B cell (primary cell): ENCODE measurements around the gene VPS37C. TPM values are rescaled to one million over a fixed set of nuclear protein-coding genes. Genes with fewer than 3 reads are reported as not detected.

ENCODE experiments used
- ATAC-seq: fragments of 200-7000 bp; cut with Tn5 transposase; one replicate; pipeline ENCODE4 v1.10.0; 2021; ENCODE audit warnings: low read depth, mild to moderate bottlenecking, moderate number of reproducible peaks, moderate library complexity
- CTCF ChIA-PET: fragments of 350-600 bp; sonication (Branson Sonifier 250); formaldehyde crosslinking; loops from one replicate; lab custom pipeline; 2021; ENCODE audit warnings: antibody characterized with exemption, inconsistent platforms; lab: Charles Lee
- POLR2A ChIA-PET: fragments of 350-600 bp; sonication (Branson Sonifier 250); formaldehyde crosslinking; loops from one replicate; lab custom pipeline; 2021; ENCODE audit warnings: antibody characterized with exemption; lab: Charles Lee
- DNase-seq: peaks from one replicate; pipeline ENCODE4 v3.0.0; 2013
- H2AFZ ChIP-seq: 2 replicates; pipeline ENCODE4 v1.6.1; 2012; ENCODE audit warnings: mild to moderate bottlenecking, low read depth, low read length; ENCODE audit not compliant: insufficient read depth, poor library complexity, severe bottlenecking
- H3K27ac ChIP-seq, 2 donors: 1 replicate in 1 of 2; 2 replicates in 1 of 2; pipeline ENCODE4 v1.5.1; 2012 to 2013; ENCODE audit warnings: low read length in 2 of 2, mild to moderate bottlenecking in 2 of 2, moderate library complexity in 1 of 2
- H3K27me3 ChIP-seq, 4 experiments: fragments of 200-600 bp in 1 of 4; sonication (generic) in 1 of 4; replicated peaks in 1 of 4; 1 replicate in 2 of 4; 2 replicates in 2 of 4; pipeline versions ENCODE4 v1.6.1 to v1.7.0; 2013 to 2016; ENCODE audit warnings: low read length in 3 of 4, mild to moderate bottlenecking in 2 of 4, mixed read lengths in 1 of 4, moderate library complexity in 1 of 4; ENCODE audit not compliant: insufficient read depth in 4 of 4, control insufficient read depth in 3 of 4; ENCODE audit errors: control extremely low read depth in 1 of 4
- H3K36me3 ChIP-seq, 2 experiments: replicated peaks in 1 of 2; 1 replicate in 1 of 2; 2 replicates in 1 of 2; pipeline versions ENCODE4 v1.6.1 to v1.7.1; 2013; ENCODE audit warnings: low read length in 1 of 2; ENCODE audit not compliant: insufficient read depth in 2 of 2, control insufficient read depth in 1 of 2; ENCODE audit errors: control extremely low read depth in 1 of 2, extremely low read depth in 1 of 2
- H3K4me1 ChIP-seq, 2 donors: fragments of 200-600 bp in 1 of 2; sonication (generic) in 1 of 2; 1 replicate in 1 of 2; 2 replicates in 1 of 2; pipeline versions ENCODE4 v1.5.1 to v1.6.1; 2013 to 2017; ENCODE audit warnings: low read length in 2 of 2; ENCODE audit not compliant: control insufficient read depth in 2 of 2, insufficient read depth in 2 of 2
- H3K4me2 ChIP-seq: replicated peaks from 2 replicates; pipeline ENCODE3; 2012; ENCODE audit warnings: mild to moderate bottlenecking, low read depth, low read length; ENCODE audit not compliant: poor library complexity, severe bottlenecking
- H3K4me3 ChIP-seq, 5 experiments: fragments of 200-600 bp in 1 of 5; sonication (generic) in 1 of 5; 1 replicate in 3 of 5; 2 replicates in 2 of 5; pipeline versions ENCODE4 v1.5.1 to v1.7.0; 2011 to 2016; ENCODE audit warnings: low read length in 4 of 5, mild to moderate bottlenecking in 4 of 5, low read depth in 2 of 5, control low read depth in 1 of 5, moderate library complexity in 1 of 5; ENCODE audit not compliant: insufficient read depth in 1 of 5; ENCODE audit errors: control extremely low read depth in 1 of 5, extremely low read depth in 1 of 5
- H3K79me2 ChIP-seq: fragments of 200-600 bp; sonication (generic); one replicate; pipeline ENCODE4 v1.6.0; 2016; ENCODE audit warnings: low read length; ENCODE audit not compliant: control insufficient read depth, insufficient read depth
- H3K9ac ChIP-seq: fragments of 200-600 bp; sonication (generic); 2 replicates; pipeline ENCODE4 v1.6.1; 2017; ENCODE audit warnings: mild to moderate bottlenecking, low read length, moderate library complexity
- H3K9me3 ChIP-seq, 3 donors: one replicate each; pipeline versions ENCODE4 v1.6.1 to v1.7.1; 2013; ENCODE audit warnings: low read length in 2 of 3; ENCODE audit not compliant: control insufficient read depth in 2 of 3, insufficient read depth in 1 of 3; ENCODE audit errors: control extremely low read depth in 1 of 3
- H4K20me1 ChIP-seq: 2 replicates; pipeline ENCODE4 v1.6.0; 2012; ENCODE audit warnings: mild to moderate bottlenecking, low read length; ENCODE audit not compliant: insufficient read depth, control insufficient read depth, poor library complexity, severe bottlenecking
- H3K27ac Mint-ChIP-seq: one replicate; pipeline ENCODE4 v1.8.0; 2021; ENCODE audit warnings: mixed read lengths
- H3K27me3 Mint-ChIP-seq: one replicate; pipeline ENCODE4 v1.8.0; 2021; ENCODE audit warnings: mixed read lengths
- H3K4me1 Mint-ChIP-seq: one replicate; pipeline ENCODE4 v1.8.0; 2021; ENCODE audit warnings: mixed read lengths
- H3K4me3 Mint-ChIP-seq: one replicate; pipeline ENCODE4 v1.8.0; 2021; ENCODE audit warnings: mixed read lengths
- H3K9me3 Mint-ChIP-seq: one replicate; pipeline ENCODE4 v1.8.0; 2022; ENCODE audit warnings: mixed read lengths; ENCODE audit not compliant: insufficient read depth
- CTCF ChIP-seq: fragments of 200-600 bp; IDR thresholded peaks from one replicate; pipeline ENCODE4 v1.8.0; 2022; ENCODE audit warnings: antibody characterized with exemption, mild to moderate bottlenecking
- EZH2 ChIP-seq: IDR thresholded peaks from 2 replicates; pipeline ENCODE4 v1.6.1; 2012; ENCODE audit warnings: borderline replicate concordance, low read depth, mild to moderate bottlenecking, moderate library complexity, low read length; ENCODE audit not compliant: insufficient read depth, poor library complexity, severe bottlenecking
- WGBS: methylation state at CpG from one replicate; pipeline ENCODE4 v1.1.5; 2013; ENCODE audit warnings: missing lambda C conversion rate; ENCODE audit not compliant: insufficient coverage; 5-methylcytosine and 5-hydroxymethylcytosine counted together
- intact Hi-C: fragments of 100-400 bp; cut with micrococcal nuclease; formaldehyde crosslinking; loops from one replicate; pipeline ENCODE4 v1.10.0; 2022
- polyA plus RNA-seq: library from polyadenylated mRNA; depleted of rRNA; stranded (reverse); fragments of >200 nt; gene quantifications from 2 replicates; pipeline ENCODE4 v1.2.3, GENCODE V29; 2012
- total RNA-seq, 2 donors: library from RNA; stranded (reverse); fragments of 120-200 nt in 1 of 2; gene quantifications; 1 replicate in 1 of 2; 2 replicates in 1 of 2; pipeline versions ENCODE4 v1.2.3 to v1.2.4, GENCODE V29; 2013 to 2022

Gene VPS37C
- total and polyA plus RNA-seq, 2 donors (not counting 1 experiment from before 2014, with no cell fraction given): 6.4 to 20.1 TPM

DNA sequence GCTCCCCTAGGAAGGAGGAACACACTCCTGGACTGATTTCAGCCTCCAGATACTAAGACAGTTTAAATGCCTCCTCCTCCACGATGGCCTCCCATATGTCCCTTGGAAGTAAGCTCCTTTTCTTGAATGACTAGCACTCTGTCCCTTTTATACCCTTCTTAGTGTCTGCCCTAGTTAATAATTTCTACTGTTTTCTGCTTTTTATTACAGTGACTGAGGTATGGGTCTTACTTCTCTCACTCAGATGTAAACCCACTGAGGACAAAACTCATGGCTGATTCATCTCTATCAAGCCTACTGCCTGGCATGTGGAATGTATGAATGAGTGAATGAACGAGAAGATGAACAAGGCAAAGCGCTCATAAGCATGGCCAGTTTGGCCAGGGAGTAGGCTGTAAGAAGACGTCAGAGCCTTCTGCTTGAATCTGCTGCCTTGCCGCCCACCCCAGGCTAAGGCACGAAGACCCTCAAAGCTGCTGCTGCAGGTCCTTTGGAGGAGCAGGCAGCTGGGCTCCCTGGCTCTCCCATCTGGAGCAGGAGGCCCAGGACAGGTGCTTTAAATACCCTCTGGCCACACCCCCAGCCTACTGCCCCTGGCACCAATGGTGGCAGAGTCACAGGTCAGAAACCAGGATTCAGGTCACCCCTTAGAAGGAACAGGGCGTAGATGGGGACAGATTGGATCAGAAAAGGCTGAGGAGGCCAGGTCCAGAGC is 33.9 kb upstream of the VPS37C start:
- Histone ChIP-seq H3K36me3 (no peaks in the 10 kb centered on the region), H3K4me3 (no peak overlapping the region), H3K79me2 (no peaks in the 10 kb centered on the region), H3K27ac (no peak overlapping the region), H4K20me1 (no peaks in the 10 kb centered on the region), H3K4me1 (no peaks in the 10 kb centered on the region), H3K27me3 (peaks cover 0 to 3% (median 0%) of the 10 kb centered on the region in 4 experiments), H2AFZ (no peak overlapping the region), H3K9me3 (peaks cover 0 to 3% (median 3%) of the 10 kb centered on the region in 3 donors), H3K4me2 (no peak overlapping the region), H3K9ac (no peak overlapping the region)
- POLR2A ChIA-PET: no interaction called here
- no peak overlapping the region for H3K4me3 Mint-ChIP-seq
- no peaks in the 10 kb centered on the region for H3K4me1 Mint-ChIP-seq
- CTCF ChIA-PET: interaction anchor here (1.2 kb wide), 1 partner anchor 8 kb away, joined by 3 read pairs; no protein-coding TSS in a partner anchor
- TF ChIP-seq CTCF (no peak), EZH2 (no peak)
- WGBS: 88% methylated on average over 7 of the region's 7 CpGs
- ATAC-seq: no peak
- H3K9me3 Mint-ChIP-seq: no peaks in the 10 kb centered on the region
- H3K27me3 Mint-ChIP-seq: peaks cover 24% of the 10 kb centered on the region
- intact Hi-C loops: no loop called here
- no peak overlapping the region for H3K27ac Mint-ChIP-seq
- no peak for DNase-seq

GRCh38 chr11:61194169-61194671 is 33.0 kb upstream of the VPS37C start:
- ChIA-PET CTCF (interaction anchor here (0.9 kb wide), 1 partner anchor 364 kb away, joined by 3 read pairs; no protein-coding TSS in a partner anchor), POLR2A (no interaction called here)
- intact Hi-C loops: no loop called here
- Histone ChIP-seq H3K9me3 (peaks cover 0 to 3% (median 3%) of the 10 kb centered on the region in 3 donors), H3K36me3 (no peaks in the 10 kb centered on the region), H3K4me1 (no peaks in the 10 kb centered on the region), H4K20me1 (no peaks in the 10 kb centered on the region), H3K4me3 (no peak overlapping the region), H2AFZ (no peak overlapping the region), H3K9ac (no peak overlapping the region), H3K4me2 (no peak overlapping the region), H3K27ac (no peak overlapping the region), H3K27me3 (peaks cover 0 to 3% (median 0%) of the 10 kb centered on the region in 4 experiments), H3K79me2 (no peaks in the 10 kb centered on the region)
- H3K4me1 Mint-ChIP-seq: no peaks in the 10 kb centered on the region
- H3K4me3 Mint-ChIP-seq: no peak overlapping the region
- 87% methylated on average over 11 of the region's 12 CpGs for whole genome bisulfite sequencing
- H3K27me3 Mint-ChIP-seq: peaks cover 26% of the 10 kb centered on the region
- DNase-seq (no peak), ATAC-seq (no peak)
- TF ChIP-seq CTCF: no peak
- no peak for TF ChIP-seq EZH2
- H3K27ac Mint-ChIP-seq: no peak overlapping the region
- no peaks in the 10 kb centered on the region for H3K9me3 Mint-ChIP-seq
